GM12801 (cell line): Measurements from ENCODE around the gene FTSJ3.

ENCODE experiments used
- TF ChIP-seq, protein P1 (sequence below): IDR thresholded peaks from one replicate; pipeline ENCODE4 v1.5.1; 2011; ENCODE audit warnings: control low read depth; ENCODE audit not compliant: insufficient read length; ENCODE audit errors: extremely low read depth

The FTSJ3 gene

DNA sequence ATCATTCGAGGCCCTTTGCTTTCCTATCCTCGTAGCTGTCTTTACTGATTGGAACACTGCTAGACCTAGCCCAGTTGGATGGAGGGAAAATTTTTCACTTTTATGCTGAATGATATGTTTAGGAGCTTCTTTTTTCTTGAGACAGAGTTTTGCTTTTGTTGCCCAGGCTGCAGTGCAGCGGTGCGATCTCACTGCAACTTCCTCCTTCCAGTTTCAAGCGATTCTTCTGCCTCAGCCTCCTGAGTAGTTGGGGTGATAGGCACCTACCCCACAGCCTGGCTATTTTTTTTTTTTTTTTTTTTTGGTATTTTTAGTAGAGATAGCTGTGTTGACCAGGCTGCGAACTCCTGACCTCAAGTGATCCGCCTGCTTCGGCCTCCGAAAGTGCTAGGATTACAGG, 17.5 kb downstream of the FTSJ3 start:
- TF ChIP-seq, protein P1, sequence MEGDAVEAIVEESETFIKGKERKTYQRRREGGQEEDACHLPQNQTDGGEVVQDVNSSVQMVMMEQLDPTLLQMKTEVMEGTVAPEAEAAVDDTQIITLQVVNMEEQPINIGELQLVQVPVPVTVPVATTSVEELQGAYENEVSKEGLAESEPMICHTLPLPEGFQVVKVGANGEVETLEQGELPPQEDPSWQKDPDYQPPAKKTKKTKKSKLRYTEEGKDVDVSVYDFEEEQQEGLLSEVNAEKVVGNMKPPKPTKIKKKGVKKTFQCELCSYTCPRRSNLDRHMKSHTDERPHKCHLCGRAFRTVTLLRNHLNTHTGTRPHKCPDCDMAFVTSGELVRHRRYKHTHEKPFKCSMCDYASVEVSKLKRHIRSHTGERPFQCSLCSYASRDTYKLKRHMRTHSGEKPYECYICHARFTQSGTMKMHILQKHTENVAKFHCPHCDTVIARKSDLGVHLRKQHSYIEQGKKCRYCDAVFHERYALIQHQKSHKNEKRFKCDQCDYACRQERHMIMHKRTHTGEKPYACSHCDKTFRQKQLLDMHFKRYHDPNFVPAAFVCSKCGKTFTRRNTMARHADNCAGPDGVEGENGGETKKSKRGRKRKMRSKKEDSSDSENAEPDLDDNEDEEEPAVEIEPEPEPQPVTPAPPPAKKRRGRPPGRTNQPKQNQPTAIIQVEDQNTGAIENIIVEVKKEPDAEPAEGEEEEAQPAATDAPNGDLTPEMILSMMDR = no peak

DNA sequence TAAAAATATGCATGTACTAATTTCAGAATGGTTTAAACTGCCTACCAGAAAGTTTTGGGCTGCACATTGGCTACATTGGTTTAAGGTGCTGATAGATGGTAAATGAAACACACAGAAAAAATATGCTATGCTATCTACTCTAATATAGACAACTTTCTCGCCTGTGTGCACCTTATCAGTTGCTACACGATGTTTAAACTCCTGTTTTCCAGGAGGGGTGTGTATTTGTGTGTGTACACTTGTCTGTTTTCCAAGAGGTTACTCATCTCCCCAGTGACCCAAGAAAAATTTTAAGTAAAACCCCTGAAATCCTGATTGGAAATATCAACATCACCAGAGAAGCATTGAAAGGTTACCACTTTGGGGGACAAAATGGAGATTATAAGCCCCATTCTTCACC, 21.9 kb downstream of the FTSJ3 start:
- TF ChIP-seq, protein P1 = no peak

DNA sequence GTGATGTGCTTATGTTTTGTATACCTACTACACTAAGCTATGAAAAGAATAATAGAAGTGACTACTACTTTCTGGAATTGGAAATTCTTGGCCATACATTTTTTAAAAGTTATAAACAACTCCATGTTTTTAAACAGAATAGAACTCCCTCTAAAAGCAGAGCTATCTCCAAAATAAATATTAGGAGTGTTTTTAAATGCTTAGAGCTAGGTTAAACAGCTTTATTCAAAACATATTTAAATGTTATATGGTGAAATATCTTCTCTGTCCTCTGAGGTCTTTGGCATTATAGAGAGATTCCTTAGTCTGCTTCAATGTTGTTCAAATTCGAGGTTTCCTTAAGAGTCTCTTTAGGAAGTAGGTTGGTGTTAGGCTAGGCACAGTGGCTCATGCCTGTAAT, 23.1 kb downstream of the FTSJ3 start:
- TF ChIP-seq, protein P1 = no peak

DNA sequence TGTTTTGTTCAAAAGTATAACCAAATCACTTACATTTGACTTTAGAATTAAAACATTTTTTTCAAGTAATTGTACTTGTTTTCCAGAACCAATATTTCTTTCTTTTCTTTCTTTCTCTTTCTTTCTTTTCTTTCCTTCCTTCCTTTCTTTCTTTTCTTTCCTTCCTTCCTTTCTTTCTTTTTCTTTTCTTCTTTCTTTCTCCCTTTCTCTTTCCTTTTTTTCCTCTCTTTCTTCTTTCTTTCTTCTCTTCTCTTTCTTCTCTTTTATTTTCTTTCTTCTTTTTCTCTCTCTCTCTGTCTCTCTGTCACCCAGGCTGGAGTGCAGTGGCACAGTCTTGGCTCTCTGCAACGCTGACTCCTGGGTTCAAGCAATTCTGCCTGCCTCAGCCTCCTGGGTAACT, 26.7 kb downstream of the FTSJ3 start:
- TF ChIP-seq, protein P1 = no peak

DNA sequence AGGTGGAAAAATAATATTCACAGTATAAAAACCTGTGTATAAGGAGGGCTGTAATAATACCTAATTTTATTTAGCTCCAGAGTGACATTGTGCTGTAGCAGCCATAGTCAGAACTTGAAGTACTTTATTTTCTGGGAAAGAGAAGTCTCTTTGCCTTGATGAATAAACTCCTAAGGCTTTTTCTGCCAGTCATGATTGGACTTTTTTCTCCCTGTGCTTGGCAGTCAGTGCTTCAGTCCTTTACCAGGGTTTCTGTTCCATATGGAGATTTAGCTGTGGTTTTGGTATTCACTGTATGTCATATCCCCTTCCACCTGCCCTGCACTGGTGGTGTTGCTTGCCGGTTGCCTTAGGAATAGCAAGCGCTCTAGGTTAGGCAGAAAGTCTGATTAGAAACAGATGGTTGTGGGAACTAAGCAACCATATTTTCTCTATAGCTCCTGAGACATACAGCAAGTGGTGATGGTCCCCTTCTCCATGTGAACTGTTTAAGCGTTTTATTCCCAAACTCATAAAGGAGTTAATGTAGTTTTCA, 28.8 kb downstream of the FTSJ3 start:
- TF ChIP-seq, protein P1 = no peak

DNA sequence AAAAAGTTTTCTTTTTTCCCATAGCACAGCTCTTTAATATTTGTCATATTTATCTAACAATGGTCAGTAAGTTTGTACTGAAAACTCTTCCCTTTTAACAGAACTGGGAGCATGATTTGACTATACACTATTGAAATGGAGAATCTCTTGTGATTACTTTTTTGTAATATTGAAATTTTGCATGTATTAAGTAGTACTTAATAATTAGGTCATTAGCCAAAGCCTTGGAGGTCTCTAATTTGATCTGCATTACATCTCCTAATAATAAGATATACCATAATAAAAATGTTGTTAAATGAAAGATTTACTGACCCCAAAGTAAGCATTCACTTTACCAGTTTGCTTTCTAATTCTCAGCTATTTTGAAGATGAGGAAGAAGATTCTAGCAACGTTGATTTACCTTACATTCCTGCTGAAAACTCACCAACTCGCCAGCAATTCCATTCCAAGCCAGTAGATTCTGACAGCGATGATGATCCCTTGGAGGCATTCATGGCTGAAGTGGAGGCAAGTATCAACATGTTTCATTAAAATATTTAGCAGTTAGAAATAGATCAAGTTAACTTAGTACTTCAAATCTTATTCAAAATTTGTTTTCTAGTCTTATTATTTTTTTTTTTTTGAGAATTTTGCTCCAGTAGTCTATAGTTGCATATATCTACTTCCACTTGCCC, 35.3 kb downstream of the FTSJ3 start:
- TF ChIP-seq, protein P1 = no peak

GRCh38 chr17:63790057-63790456, 37.4 kb downstream of the FTSJ3 start:
- TF ChIP-seq, protein P1 = no peak
